PC-9 (cell line): ENCODE data around the gene SYNJ2. TPM values are rescaled to one million over a fixed set of nuclear protein-coding genes. Genes with fewer than 3 reads are reported as not detected.

Source experiments
- BruUV-seq: library from RNA; stranded (reverse); fragments of 400-500 nt; replicated peaks from 2 replicates; lab custom pipeline; 2021; lab: Mats Ljungman, UMichigan
- CTCF ChIA-PET: fragments of 300-600 bp; sonication (Branson Sonifier 250); formaldehyde crosslinking; loops from one replicate; lab custom pipeline; 2022; ENCODE audit warnings: antibody characterized with exemption; lab: Charles Lee
- POLR2A ChIA-PET: fragments of 300-600 bp; sonication (Branson Sonifier 250); formaldehyde crosslinking; loops from one replicate; lab custom pipeline; 2022; ENCODE audit warnings: antibody characterized with exemption; ENCODE audit not compliant: unreplicated experiment; lab: Charles Lee
- DNase-seq, 2 experiments: peaks; one replicate each; pipeline versions ENCODE4 v3.0.0 to v3.0.0-alpha.2; 2015 to 2022; ENCODE audit warnings: mixed read lengths in 1 of 2
- H2AFZ ChIP-seq: fragments of 200-600 bp; sonication (generic); 2 replicates; pipeline ENCODE4 v1.8.1; 2017; ENCODE audit warnings: antibody characterized with exemption
- H3F3A ChIP-seq: fragments of 200-600 bp; sonication (generic); 2 replicates; pipeline ENCODE4 v1.8.1; 2017; ENCODE audit warnings: antibody characterized with exemption, mild to moderate bottlenecking, low read depth; ENCODE audit not compliant: insufficient read depth
- H3K27ac ChIP-seq: fragments of 200-600 bp; sonication (generic); 2 replicates; pipeline ENCODE4 v1.6.1; 2016; ENCODE audit warnings: mixed run types
- H3K27me3 ChIP-seq: fragments of 200-600 bp; sonication (generic); 2 replicates; pipeline ENCODE4 v1.6.1; 2016; ENCODE audit warnings: low read depth, mixed run types; ENCODE audit not compliant: insufficient read depth
- H3K36me3 ChIP-seq: fragments of 200-600 bp; sonication (generic); 2 replicates; pipeline ENCODE4 v1.6.1; 2016; ENCODE audit warnings: low read depth, mixed run types
- H3K4me1 ChIP-seq: fragments of 200-600 bp; sonication (generic); replicated peaks from 2 replicates; pipeline ENCODE4 v1.6.1; 2016; ENCODE audit warnings: mixed run types; ENCODE audit not compliant: insufficient read depth
- H3K4me2 ChIP-seq: fragments of 200-600 bp; sonication (generic); 2 replicates; pipeline ENCODE4 v1.6.1; 2017; ENCODE audit warnings: mixed run types
- H3K4me3 ChIP-seq: fragments of 200-600 bp; sonication (generic); 2 replicates; pipeline ENCODE4 v1.6.1; 2016; ENCODE audit warnings: mixed run types
- H3K79me2 ChIP-seq: fragments of 200-600 bp; sonication (generic); 2 replicates; pipeline ENCODE4 v1.6.1; 2017; ENCODE audit warnings: low read depth, mixed run types
- H3K9me2 ChIP-seq: fragments of 200-600 bp; sonication (generic); 2 replicates; pipeline ENCODE4 v1.8.1; 2017; ENCODE audit warnings: mild to moderate bottlenecking; ENCODE audit not compliant: insufficient read depth
- H3K9me3 ChIP-seq: fragments of 200-600 bp; sonication (generic); 2 replicates; pipeline ENCODE4 v1.8.1; 2016; ENCODE audit warnings: low read depth; ENCODE audit not compliant: insufficient read depth
- H4K20me1 ChIP-seq: fragments of 200-600 bp; sonication (generic); 2 replicates; pipeline ENCODE4 v1.8.1; 2017; ENCODE audit not compliant: insufficient read depth
- EZH2 ChIP-seq: fragments of 200-600 bp; sonication (generic); IDR thresholded peaks from 2 replicates; pipeline ENCODE4 v1.8.0; 2017; ENCODE audit warnings: antibody characterized with exemption, low read depth
- intact Hi-C: fragments of 100-400 bp; cut with micrococcal nuclease; formaldehyde crosslinking; loops from one replicate; pipeline ENCODE4 v1.10.0; 2022; ENCODE audit not compliant: unreplicated experiment
- total RNA-seq: library from RNA; stranded (reverse); gene quantifications from 2 replicates; pipeline ENCODE4 v1.2.3, GENCODE V29; 2021
- TF ChIP-seq, protein P1 (sequence below): fragments of 200-600 bp; sonication (generic); conservative IDR thresholded peaks from 2 replicates; pipeline ENCODE4 v1.6.1; 2017; ENCODE audit warnings: mixed run types, antibody characterized with exemption, mild to moderate bottlenecking, moderate library complexity

Gene SYNJ2
- total RNA-seq, 1 experiment from 2014 or later, result 30.3 TPM

DNA sequence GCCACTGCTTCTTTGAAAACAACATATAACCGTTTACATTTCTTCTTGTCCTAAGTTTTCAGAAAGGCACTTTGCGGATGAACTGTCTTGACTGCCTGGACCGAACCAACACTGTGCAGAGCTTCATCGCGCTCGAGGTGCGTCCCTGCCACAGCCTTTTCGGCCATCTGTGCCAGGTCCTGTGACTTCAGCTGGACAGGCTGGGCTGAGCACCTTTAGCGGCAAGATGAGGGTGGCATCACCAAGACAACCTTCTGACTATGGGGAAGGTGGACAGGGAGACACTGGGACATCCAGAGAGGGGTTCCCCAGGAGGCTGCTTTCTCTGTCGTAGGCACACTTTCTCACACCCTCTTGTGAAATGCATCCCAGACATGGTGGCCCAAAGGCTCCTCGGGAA is 82.1 kb downstream of the SYNJ2 start:
- peaks cover 61% of the 10 kb centered on the region for H3F3A ChIP-seq
- no TSS peak for BruUV-seq
- H2AFZ ChIP-seq, result no peak overlapping the region
- POLR2A ChIA-PET, result no interaction called here
- CTCF ChIA-PET, result no interaction called here
- peaks cover 69% of the 10 kb centered on the region for H3K4me1 ChIP-seq
- intact Hi-C loops, result loop anchor here (5.0 kb wide), 1 partner anchor 301 kb away; no protein-coding TSS in a partner anchor
- TF ChIP-seq, protein P1, sequence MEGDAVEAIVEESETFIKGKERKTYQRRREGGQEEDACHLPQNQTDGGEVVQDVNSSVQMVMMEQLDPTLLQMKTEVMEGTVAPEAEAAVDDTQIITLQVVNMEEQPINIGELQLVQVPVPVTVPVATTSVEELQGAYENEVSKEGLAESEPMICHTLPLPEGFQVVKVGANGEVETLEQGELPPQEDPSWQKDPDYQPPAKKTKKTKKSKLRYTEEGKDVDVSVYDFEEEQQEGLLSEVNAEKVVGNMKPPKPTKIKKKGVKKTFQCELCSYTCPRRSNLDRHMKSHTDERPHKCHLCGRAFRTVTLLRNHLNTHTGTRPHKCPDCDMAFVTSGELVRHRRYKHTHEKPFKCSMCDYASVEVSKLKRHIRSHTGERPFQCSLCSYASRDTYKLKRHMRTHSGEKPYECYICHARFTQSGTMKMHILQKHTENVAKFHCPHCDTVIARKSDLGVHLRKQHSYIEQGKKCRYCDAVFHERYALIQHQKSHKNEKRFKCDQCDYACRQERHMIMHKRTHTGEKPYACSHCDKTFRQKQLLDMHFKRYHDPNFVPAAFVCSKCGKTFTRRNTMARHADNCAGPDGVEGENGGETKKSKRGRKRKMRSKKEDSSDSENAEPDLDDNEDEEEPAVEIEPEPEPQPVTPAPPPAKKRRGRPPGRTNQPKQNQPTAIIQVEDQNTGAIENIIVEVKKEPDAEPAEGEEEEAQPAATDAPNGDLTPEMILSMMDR, result no peak
- TF ChIP-seq EZH2, result no peak
- no peaks in the 10 kb centered on the region for H3K9me2 ChIP-seq
- H3K27me3 ChIP-seq, result no peaks in the 10 kb centered on the region
- no peak overlapping the region for H3K4me2 ChIP-seq
- DNase-seq, result no peak
- peaks cover 20% of the 10 kb centered on the region for H3K36me3 ChIP-seq
- H3K27ac ChIP-seq, result no peak overlapping the region
- H3K4me3 ChIP-seq, result no peak overlapping the region
- H4K20me1 ChIP-seq, result no peaks in the 10 kb centered on the region
- peaks cover 11% of the 10 kb centered on the region for H3K79me2 ChIP-seq
- H3K9me3 ChIP-seq, result no peaks in the 10 kb centered on the region

GRCh38 chr6:158064725-158065251 is 83.1 kb downstream of the SYNJ2 start:
- Histone ChIP-seq H4K20me1 (no peaks in the 10 kb centered on the region), H3F3A (peaks cover 60% of the 10 kb centered on the region), H3K9me3 (no peaks in the 10 kb centered on the region), H3K4me1 (peaks cover 69% of the 10 kb centered on the region), H3K79me2 (0 out of 2 replicates have a peak, but pooled peaks cover under 1% of the 10 kb centered on the region), H3K27ac (no peak overlapping the region), H2AFZ (no peak overlapping the region), H3K9me2 (no peaks in the 10 kb centered on the region), H3K27me3 (no peaks in the 10 kb centered on the region), H3K4me3 (no peak overlapping the region), H3K4me2 (no peak overlapping the region), H3K36me3 (peaks cover 25% of the 10 kb centered on the region)
- TF ChIP-seq EZH2, result no peak
- TF ChIP-seq, protein P1, result no peak
- BruUV-seq, result no TSS peak
- no peak for DNase-seq
- CTCF ChIA-PET, result no interaction called here
- intact Hi-C loops, result loop anchor here (5.0 kb wide), 2 partner anchors 32 to 302 kb away; no protein-coding TSS in a partner anchor
- POLR2A ChIA-PET, result no interaction called here

GRCh38 chr6:158066136-158066781 is 84.6 kb downstream of the SYNJ2 start:
- peak overlapping the region; percentile 55 for H3K4me2 ChIP-seq
- no TSS peak for BruUV-seq
- no peaks in the 10 kb centered on the region for H3K27me3 ChIP-seq
- TF ChIP-seq EZH2, result no peak
- TF ChIP-seq, protein P1, result no peak
- DNase-seq, result no peak
- H3K36me3 ChIP-seq, result peaks cover 36% of the 10 kb centered on the region
- H3K27ac ChIP-seq, result peak overlapping the region; percentile 83
- no peak overlapping the region for H3K4me3 ChIP-seq
- no peaks in the 10 kb centered on the region for H3K79me2 ChIP-seq
- peaks cover 47% of the 10 kb centered on the region for H3F3A ChIP-seq
- no peak overlapping the region for H2AFZ ChIP-seq
- POLR2A ChIA-PET, result no interaction called here
- H4K20me1 ChIP-seq, result no peaks in the 10 kb centered on the region
- no peaks in the 10 kb centered on the region for H3K9me3 ChIP-seq
- intact Hi-C loops, result loop anchor here (5.0 kb wide), 1 partner anchor 34 kb away; no protein-coding TSS in a partner anchor
- no peaks in the 10 kb centered on the region for H3K9me2 ChIP-seq
- CTCF ChIA-PET, result no interaction called here
- peaks cover 60% of the 10 kb centered on the region for H3K4me1 ChIP-seq
